GM12865 (cell line): Measurements from ENCODE around the gene OPCML.

Experiments
- DNase-seq: peaks from one replicate; pipeline ENCODE4 v3.0.0; 2010; ENCODE audit warnings: low read depth
- H3K4me3 ChIP-seq: 2 replicates; pipeline ENCODE4 v1.5.1; 2011; ENCODE audit warnings: mild to moderate bottlenecking, low read depth, low read length, control low read depth
- CTCF ChIP-seq: IDR thresholded peaks from 2 replicates; pipeline ENCODE4 v1.5.1; 2011; ENCODE audit warnings: low read length, control low read depth, low read depth, inconsistent platforms; ENCODE audit not compliant: insufficient read depth; ENCODE audit errors: missing control alignments

OPCML gene

GRCh38 chr11:132439711-132440255, 1092.5 kb downstream of the OPCML start:
- no peak overlapping the region for H3K4me3 ChIP-seq
- TF ChIP-seq CTCF = no peak
- DNase-seq = no peak

DNA sequence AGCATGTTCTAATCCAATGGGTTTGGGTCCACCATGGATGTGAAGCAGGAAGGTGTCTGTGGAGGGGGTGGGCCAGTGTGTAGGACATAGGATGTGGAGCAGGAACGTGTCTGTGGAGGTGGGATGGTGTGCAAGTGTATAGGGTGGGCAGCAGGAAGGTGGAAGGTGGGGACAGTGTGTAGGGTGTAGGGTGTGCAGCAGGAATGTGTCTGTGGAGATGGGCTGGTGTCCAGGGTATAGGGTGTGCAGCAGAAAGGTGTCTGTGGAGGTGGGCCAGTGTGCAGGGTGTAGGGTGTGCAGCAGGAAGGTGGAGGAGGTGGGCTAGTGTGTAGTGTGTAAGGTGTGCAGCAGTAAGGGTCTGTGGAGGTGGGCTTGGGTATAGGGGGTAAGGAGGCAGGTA, 1093.9 kb downstream of the OPCML start:
- TF ChIP-seq CTCF = no peak

DNA sequence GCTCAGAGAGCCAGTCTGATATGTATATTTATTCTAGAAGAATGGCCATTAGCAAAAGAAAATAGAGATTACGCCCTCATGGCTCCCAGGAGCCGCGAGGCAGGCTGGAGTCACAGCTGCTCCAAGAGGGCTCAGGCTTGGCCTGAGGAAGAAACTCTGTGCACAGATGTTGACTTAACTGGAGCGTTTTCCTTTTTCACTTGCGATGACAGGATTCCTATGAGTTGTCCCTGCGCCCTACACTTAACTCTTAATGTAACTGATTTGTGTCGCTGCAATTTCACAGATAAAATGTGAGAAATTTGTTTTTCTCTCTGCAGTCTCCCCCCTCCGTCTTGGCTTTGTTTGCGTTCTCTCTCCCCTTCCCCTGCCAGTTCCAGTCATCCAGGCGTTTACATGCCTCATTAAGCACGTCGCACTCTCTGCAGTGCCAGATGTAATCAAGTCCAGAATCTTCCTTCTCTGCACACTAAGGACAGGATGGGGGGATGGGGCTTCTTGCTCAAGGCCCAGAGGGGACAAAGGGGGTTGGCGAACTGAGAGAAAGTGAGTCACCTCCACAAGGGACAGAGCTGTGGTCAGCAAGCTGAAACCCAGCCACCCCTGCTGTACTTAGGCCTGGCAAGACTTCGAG, 1101.8 kb downstream of the OPCML start:
- no peak for TF ChIP-seq CTCF

More for the DNA sequence above, 1093.9 kb downstream of the OPCML start:
- no peak overlapping the region for H3K4me3 ChIP-seq
- no peak for DNase-seq

GRCh38 chr11:132429685-132430084, 1102.6 kb downstream of the OPCML start:
- TF ChIP-seq CTCF = no peak
- DNase-seq = no peak
- no peak overlapping the region for H3K4me3 ChIP-seq

More for the DNA sequence above, 1101.8 kb downstream of the OPCML start:
- no peak overlapping the region for H3K4me3 ChIP-seq
- no peak for DNase-seq

GRCh38 chr11:132427611-132428010, 1104.7 kb downstream of the OPCML start:
- no peak overlapping the region for H3K4me3 ChIP-seq
- DNase-seq = no peak

GRCh38 chr11:132424433-132424832, 1107.9 kb downstream of the OPCML start:
- DNase-seq = no peak
- TF ChIP-seq CTCF = no peak
- H3K4me3 ChIP-seq = no peak overlapping the region

More at GRCh38 chr11:132427611-132428010, 1104.7 kb downstream of the OPCML start:
- no peak for TF ChIP-seq CTCF

DNA sequence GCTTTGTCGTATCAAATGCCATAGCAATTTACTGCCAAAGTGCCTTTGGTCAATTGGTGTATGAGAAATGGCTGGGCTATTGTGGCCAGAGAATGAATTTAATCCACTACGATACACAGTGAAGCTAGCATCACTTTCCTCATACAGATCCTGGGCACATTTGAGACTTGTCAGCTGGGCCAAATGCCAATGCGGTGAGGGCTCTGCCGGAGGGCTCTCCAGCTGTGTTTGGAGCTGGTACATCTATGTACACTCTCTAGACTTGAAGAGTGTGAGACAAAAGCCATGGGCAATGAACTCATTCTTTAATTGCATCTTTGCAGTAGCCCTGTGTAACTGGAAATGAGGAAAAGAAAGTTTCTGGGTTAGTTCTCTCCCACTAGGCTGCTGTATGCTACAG, 1109.0 kb downstream of the OPCML start:
- no peak for DNase-seq
- TF ChIP-seq CTCF = no peak
- no peak overlapping the region for H3K4me3 ChIP-seq
